Activated effector memory CD4-positive, alpha-beta T cell treated with anti-CD3 and anti-CD28 coated beads, Interleukin-2, amount 50 U/mL, for 16 hours (primary cell): Measurements from ENCODE around the gene ARRDC4.
"Not testable (repeated sequence)": the region's sequence is repeated elsewhere in the genome, so short reads cannot be mapped to it uniquely, and the experiment has no call there.

Source experiments
- DNase-seq: peaks from one replicate; pipeline ENCODE4 v3.0.0-alpha.2; 2020

The ARRDC4 gene

GRCh38 chr15:97966924-97967620 is 6.6 kb downstream of the ARRDC4 start:
- DNase-seq = no peak

DNA sequence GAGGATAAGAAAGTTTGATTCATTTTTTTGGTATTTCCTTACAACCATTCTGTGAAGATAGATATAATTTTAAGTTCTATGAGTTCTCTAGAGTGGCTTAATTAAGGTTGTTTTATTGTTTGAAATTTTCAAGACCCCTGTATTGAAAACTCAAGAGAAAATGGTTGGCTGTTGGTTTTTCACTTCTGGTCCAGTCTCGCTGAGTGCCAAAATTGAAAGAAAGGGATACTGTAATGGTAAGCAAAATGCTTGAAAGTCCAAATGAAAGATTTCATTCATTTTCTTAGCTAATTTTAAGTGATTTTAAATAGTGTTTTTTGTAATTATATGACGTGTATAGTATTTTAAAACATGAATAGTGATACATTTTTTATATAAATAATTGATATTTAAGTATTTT is 7.4 kb downstream of the ARRDC4 start:
- DNase-seq = no peak

DNA sequence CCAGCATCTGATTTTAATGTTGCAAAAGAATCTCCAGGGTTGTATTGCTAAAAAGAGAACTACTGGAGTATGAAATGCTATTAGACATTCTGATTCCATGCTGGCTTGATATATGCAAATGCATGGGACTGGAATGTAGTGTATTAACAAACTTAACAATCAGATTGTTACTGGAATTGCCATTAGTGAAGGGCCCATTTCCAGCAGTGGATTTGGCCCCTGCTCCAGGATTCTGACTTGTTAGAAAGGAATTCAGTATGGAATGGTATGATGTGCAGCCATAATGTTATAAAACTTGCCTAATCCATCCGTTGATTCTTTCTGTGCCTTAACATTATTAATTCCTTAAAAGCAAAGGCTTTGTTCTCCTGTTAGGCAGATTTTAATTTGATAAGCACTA is 7.9 kb downstream of the ARRDC4 start:
- no peak for DNase-seq

DNA sequence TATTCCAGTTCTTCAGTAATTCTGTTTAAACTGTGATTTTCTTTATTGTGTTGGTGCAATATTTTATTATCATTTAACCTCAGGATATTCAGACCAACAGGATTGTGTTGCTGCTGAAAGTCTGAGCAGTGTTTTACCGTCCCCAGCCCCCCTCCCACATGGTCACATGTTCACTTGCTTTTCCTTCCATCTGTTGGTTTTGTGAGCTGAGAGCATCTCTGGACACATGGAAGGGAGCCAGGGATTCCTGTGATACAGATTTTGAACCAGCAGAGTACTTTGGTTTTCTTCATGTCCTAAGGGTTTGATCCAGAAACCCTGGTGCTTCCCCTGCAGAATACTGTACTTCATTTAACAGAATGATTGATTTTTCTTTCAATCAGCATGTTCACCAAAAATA is 11.9 kb downstream of the ARRDC4 start:
- no peak for DNase-seq

DNA sequence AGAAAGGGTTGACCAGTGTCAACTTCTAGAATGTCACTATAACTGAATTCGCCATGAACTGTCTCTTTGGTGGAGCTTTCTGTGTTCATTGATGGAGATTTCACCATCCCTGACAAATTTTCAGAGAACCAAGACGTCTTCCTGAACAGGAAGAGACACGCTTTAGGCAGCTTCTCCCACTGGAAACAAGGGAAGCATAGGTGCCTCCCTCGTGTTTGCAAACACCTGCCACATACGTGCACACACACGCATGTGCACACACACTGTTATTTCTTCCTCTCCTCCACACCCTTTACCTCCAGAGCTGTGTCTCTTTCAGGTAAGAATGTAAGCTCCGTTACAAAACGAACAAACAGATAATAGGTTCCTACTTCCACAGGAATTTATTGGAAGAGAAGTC is 15.6 kb downstream of the ARRDC4 start:
- DNase-seq = no peak

- DNase-seq = no peak
These were observed 16.4 kb downstream of the ARRDC4 start for GRCh38 chr15:97976766-97977503.

DNA sequence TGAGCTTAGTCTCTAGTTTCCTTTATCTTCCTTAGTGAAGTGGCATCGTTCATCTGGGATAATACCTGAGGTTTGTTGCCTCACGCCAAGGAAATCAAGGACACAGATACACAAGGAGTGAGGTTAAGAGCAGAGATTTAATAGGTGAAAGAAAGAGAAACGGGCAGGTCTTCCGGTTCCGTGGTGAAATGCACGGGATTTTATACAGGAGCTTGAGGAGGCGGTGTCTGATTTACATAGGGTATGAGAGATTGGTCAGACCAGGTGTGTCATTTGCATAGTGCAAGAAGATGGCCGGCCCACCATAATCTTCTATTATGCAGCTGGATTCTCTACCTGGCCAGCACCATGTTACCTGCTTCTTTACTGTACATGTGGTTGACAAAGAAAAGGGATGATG is 17.2 kb downstream of the ARRDC4 start:
- no peak for DNase-seq

- no peak for DNase-seq
These were observed 18.1 kb downstream of the ARRDC4 start for GRCh38 chr15:97978401-97979139.

DNA sequence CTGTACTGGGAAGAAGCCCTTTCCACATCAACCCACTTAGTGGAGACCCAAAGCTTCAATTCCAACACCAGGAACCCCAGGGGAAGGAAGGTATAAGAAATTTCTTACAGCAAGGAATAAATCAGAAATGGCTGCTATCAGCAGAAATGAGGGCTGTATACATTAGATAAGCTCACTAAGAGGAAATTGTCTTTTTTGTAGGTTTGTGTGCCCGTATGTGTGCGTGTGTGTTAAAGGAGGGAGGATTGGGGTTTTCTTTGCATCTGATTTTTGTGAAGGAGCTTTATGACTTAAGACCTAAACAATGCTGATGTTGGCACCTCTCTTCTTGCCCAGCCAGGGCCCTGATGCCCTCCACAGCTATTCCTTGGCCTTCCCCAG is 18.6 kb downstream of the ARRDC4 start:
- no peak for DNase-seq

GRCh38 chr15:97981058-97981457 is 20.6 kb downstream of the ARRDC4 start:
- no peak for DNase-seq

- no peak for DNase-seq
These were observed 21.3 kb downstream of the ARRDC4 start for GRCh38 chr15:97981758-97982157.

GRCh38 chr15:97984157-97984556 is 23.7 kb downstream of the ARRDC4 start:
- DNase-seq = no peak

- not testable (repeated sequence) for DNase-seq
These were observed 25.5 kb downstream of the ARRDC4 start for GRCh38 chr15:97985979-97986378.

DNA sequence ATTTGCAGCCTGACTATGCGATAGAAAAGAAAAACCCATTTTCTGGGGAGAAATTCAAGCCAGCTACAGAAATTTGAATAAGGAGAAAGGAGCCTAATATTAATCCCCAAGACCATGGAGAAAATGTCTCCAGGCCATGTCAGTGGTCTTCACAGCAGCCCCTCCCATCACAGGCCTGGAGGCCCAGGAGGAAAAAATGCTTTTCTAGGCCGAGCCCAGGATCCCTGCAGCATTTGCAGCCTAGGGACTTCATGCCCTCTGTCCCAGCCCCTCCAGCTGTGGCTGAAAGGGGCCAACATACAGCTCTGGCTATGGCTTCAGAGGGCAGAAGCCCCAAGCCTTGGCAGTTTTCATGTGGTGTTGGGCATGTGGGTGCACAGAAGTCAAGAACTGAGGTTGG is 26.3 kb downstream of the ARRDC4 start:
- DNase-seq = no peak

GRCh38 chr15:97989299-97989698 is 28.8 kb downstream of the ARRDC4 start:
- no peak for DNase-seq

DNA sequence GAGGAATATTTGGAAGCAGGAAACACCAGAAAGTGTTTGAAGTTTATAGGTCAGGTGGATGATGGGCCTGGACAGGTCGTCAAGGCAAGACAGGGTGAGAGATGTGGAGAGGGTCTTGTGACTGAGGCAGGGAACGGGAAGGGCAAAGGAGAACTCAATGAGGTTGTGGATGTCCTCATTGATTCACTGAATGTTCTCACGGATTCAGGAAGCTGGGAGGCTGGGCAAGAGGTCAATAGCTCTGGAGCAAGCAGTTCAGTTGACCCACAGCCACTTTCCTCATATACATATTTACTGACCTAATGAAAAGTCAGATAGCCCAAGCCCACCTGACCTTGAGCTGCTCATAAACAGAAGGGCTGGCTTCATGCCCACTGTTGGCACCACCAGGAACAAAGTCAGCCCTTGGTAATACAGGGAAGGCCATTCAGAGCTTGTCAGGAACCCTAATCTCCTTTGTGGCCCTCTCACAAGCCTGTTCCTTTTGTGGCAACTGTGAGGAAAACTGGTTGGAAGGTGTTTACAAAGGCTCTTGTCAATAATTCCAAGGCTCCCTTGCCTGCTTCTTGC is 31.6 kb downstream of the ARRDC4 start:
- DNase-seq = no peak

- no peak for DNase-seq
These were observed 32.3 kb downstream of the ARRDC4 start for GRCh38 chr15:97992823-97993222.

- no peak for DNase-seq
These were observed 32.8 kb downstream of the ARRDC4 start for GRCh38 chr15:97993310-97993738.

DNA sequence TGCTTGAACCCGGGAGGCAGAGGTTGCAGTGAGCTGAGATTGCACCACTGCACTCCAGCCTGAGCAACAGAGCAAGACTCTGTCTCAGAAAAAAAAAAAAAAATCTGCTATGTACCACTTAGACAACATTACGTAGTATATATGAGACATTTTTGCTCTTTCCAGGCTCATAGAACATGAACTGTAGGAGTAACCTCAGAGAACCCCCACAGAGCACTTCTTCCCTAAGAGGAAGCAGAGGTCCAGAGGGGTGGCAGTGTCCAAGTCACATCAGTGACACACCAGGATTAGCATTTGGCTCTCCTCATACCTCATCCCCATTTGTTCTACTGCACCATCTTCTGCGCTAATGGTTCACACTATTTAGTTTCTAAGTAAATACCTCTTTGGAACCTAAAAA is 33.7 kb downstream of the ARRDC4 start:
- no peak for DNase-seq

DNA sequence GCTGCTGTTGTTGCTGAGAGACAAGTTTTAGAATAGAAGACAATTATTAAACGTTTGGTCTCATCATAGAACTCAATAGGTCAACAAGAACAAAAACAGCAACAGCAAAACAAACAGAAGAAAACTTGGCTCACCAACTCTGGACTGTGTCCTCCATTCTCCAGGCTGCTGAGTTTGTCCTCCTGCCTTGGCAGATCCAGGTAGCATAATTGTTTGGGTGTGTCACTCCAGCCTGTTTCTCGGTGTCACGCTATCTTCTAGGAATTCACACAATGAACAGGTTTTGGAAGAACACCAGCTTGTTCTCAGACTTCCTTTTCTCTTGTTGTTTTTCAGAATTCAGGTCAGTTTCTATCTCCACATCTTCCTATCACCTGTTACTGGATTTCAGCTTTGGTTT is 34.7 kb downstream of the ARRDC4 start:
- DNase-seq = no peak

- DNase-seq = no peak
These were observed 35.5 kb downstream of the ARRDC4 start for GRCh38 chr15:97995881-97996603.

DNA sequence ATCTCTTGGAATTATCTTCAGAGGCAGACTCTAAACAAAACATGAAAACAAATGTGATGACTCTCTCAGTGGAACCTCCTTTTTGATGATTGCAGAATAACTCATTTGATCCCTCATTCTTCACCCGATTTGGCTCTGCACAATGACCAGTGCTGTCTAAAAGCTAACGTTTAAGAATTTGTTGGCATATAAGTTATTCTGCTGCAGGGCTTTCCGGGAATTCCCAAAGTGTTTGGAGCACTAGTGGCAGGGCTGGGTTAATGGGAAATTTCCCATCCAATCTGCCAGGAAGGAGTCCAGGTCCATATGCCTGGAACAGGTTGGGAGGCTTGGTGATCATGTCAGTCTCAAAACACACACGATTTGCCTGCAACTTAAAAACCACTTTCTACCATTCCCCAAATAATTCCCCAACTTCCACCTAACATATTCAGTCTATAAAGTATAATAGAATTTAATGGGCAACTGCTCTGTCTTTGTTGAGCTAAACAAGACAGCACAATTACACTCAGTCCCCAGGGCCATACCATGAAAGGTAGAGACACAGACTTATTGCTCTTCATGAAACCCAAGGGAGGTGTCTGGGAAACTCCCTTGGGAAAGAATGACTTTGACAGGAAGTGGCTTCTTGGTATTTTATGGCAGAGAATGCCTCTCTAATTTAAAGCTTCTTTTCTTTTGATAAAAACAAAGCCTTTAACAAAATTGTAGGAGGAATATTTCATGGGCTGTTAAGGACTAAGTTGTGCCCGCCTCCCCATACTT is 38.0 kb downstream of the ARRDC4 start:
- DNase-seq = no peak
